HG03342 (cell line): ENCODE measurements around the gene TSKU.
"Not testable (repeated sequence)": the region's sequence is repeated elsewhere in the genome, so short reads cannot be mapped to it uniquely, and the experiment has no call there.

Experiments
- ATAC-seq: cut with Tn5 transposase; IDR thresholded peaks from one replicate; pipeline ENCODE4 v1.9.1; 2021; ENCODE audit warnings: mild to moderate bottlenecking, moderate library complexity; ENCODE audit not compliant: unreplicated experiment

TSKU gene

GRCh38 chr11:76783294-76783895 lies at the start of gene TSKU:
Gene TSKU (plus strand): TSS chr11:76783356. CDS start chr11:76795617, 12,261 bp downstream.
- no peak for ATAC-seq

GRCh38 chr11:76733906-76734305 lies 49.2 kb upstream of the TSKU start:
- not testable (repeated sequence) for ATAC-seq

GRCh38 chr11:76734456-76735420 lies 48.4 kb upstream of the TSKU start:
- ATAC-seq: no peak

- ATAC-seq: no peak
Observed at GRCh38 chr11:76735841-76736240, 47.3 kb upstream of the TSKU start.

- ATAC-seq: no peak
Observed at GRCh38 chr11:76736266-76736665, 46.9 kb upstream of the TSKU start.

GRCh38 chr11:76736773-76737495 lies 46.2 kb upstream of the TSKU start:
- no peak for ATAC-seq

- no peak for ATAC-seq
Observed at GRCh38 chr11:76738618-76739240, 44.4 kb upstream of the TSKU start.

- no peak for ATAC-seq
Observed at GRCh38 chr11:76739798-76740197, 43.4 kb upstream of the TSKU start.

GRCh38 chr11:76740772-76741171 lies 42.4 kb upstream of the TSKU start:
- no peak for ATAC-seq

GRCh38 chr11:76742902-76743301 lies 40.3 kb upstream of the TSKU start:
- no peak for ATAC-seq

GRCh38 chr11:76744186-76745043 lies 38.7 kb upstream of the TSKU start:
- no peak for ATAC-seq

- ATAC-seq: no peak
Observed at GRCh38 chr11:76745044-76745376, 38.1 kb upstream of the TSKU start.

GRCh38 chr11:76745561-76746207 lies 37.5 kb upstream of the TSKU start:
- no peak for ATAC-seq

- no peak for ATAC-seq
Observed at GRCh38 chr11:76747153-76747914, 35.8 kb upstream of the TSKU start.

- ATAC-seq: no peak
Observed at GRCh38 chr11:76747915-76748860, 35.0 kb upstream of the TSKU start.

GRCh38 chr11:76748948-76749347 lies 34.2 kb upstream of the TSKU start:
- ATAC-seq: no peak

- no peak for ATAC-seq
Observed at GRCh38 chr11:76750067-76750466, 33.1 kb upstream of the TSKU start.

GRCh38 chr11:76750746-76751145 lies 32.4 kb upstream of the TSKU start:
- no peak for ATAC-seq
